HL-60 (cell line): Measurements from ENCODE around the gene GALNT12.

Experiments
- CTCF ChIP-seq: IDR thresholded peaks from one replicate; pipeline ENCODE4 v1.5.1; 2011; ENCODE audit warnings: low read length, control low read depth, inconsistent platforms; ENCODE audit not compliant: insufficient read depth
- GABPA ChIP-seq: IDR thresholded peaks from 2 replicates; pipeline ENCODE4 v1.6.1; 2012; ENCODE audit warnings: low read depth
- POLR2AphosphoS5 ChIP-seq: IDR thresholded peaks from 2 replicates; pipeline ENCODE4 v1.6.1; 2012; ENCODE audit warnings: low read depth

DNA sequence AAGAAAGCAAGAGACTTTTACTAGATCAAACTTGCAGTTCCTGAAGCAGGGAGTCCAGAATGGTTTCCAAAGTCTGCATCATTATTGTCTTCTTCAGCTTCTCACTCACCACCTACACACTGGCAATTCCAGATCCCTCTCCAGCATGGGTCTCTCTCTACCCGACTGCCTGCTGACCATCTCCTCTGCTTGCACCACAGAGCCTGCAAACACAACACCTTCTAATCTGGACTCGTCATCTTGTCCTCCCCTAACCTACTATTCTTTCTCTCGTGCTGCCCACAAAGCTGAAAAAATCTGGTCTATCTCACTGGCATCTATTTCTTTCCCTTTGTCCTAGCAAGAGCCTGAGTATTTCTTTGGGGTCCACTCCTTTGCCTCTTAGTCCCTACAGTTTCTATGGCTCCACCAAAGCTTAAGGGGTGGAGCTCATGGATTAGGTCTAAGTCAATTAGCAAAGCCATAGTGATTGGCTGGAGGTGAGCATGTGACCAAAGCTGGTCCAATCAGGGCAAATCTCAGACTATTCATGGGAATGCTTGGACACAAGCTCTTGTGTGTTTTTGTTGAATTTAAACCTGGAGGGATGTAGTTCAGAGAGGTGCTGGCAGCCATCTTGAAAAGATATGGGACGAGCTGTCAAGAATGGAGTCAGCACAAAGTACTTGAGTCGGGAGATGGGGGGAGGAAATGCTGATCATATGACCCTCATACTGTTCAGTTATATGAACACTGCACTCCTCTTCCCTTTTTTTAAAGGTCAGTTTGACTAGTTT, 63.5 kb downstream of the GALNT12 start:
- TF ChIP-seq CTCF (no peak), POLR2AphosphoS5 (no peak), GABPA (no peak)
